ENCODE measurements around the gene TMEM106B.
"Not testable (repeated sequence)": the region's sequence is repeated elsewhere in the genome, so short reads cannot be mapped to it uniquely, and the experiment has no call there.

TMEM106B gene

GRCh38 chr7:12211054-12211710 is at the start of gene TMEM106B:
Gene TMEM106B (plus strand): TSS chr7:12211294. CDS start chr7:12214811, 3,517 bp downstream.
- DNase-seq = peak; percentile 98 to 99

GRCh38 chr7:12162415-12163113 is 48.5 kb upstream of the TMEM106B start:
- no peak for DNase-seq

- DNase-seq = not testable (repeated sequence)
These were observed 43.0 kb upstream of the TMEM106B start for GRCh38 chr7:12168065-12168464.

- DNase-seq = not testable (repeated sequence)
These were observed 40.9 kb upstream of the TMEM106B start for GRCh38 chr7:12169981-12170820.

GRCh38 chr7:12173671-12174070 is 37.4 kb upstream of the TMEM106B start:
- no peak for DNase-seq

GRCh38 chr7:12174931-12175330 is 36.2 kb upstream of the TMEM106B start:
- no peak for DNase-seq

- DNase-seq = no peak
These were observed 32.8 kb upstream of the TMEM106B start for GRCh38 chr7:12178317-12178716.

GRCh38 chr7:12194426-12194825 is 16.7 kb upstream of the TMEM106B start:
- no peak for DNase-seq

- no peak for DNase-seq
These were observed 14.7 kb upstream of the TMEM106B start for GRCh38 chr7:12196386-12196785.

GRCh38 chr7:12199363-12199762 is 11.7 kb upstream of the TMEM106B start:
- no peak for DNase-seq

- DNase-seq = no peak
These were observed 4.0 kb upstream of the TMEM106B start for GRCh38 chr7:12207046-12207445.

GRCh38 chr7:12209221-12209620 is 1.9 kb upstream of the TMEM106B start:
- DNase-seq = no peak

- peak; percentile 51 to 67 for DNase-seq
These were observed 678 bp upstream of the TMEM106B start for GRCh38 chr7:12210179-12211053.

- peak in 1 of 2 experiments; percentile 34 for DNase-seq
These were observed 804 bp downstream of the TMEM106B start for GRCh38 chr7:12211711-12212485.

- no peak for DNase-seq
These were observed 6.2 kb downstream of the TMEM106B start for GRCh38 chr7:12217311-12217710.

GRCh38 chr7:12220389-12221046 is 9.4 kb downstream of the TMEM106B start:
- DNase-seq = peak; percentile 50 to 91

- DNase-seq = no peak
These were observed 10.3 kb downstream of the TMEM106B start for GRCh38 chr7:12221414-12221813.

- no peak for DNase-seq
These were observed 11.9 kb downstream of the TMEM106B start for GRCh38 chr7:12222889-12223579.

- not testable (repeated sequence) for DNase-seq
These were observed 13.9 kb downstream of the TMEM106B start for GRCh38 chr7:12225017-12225416.

- DNase-seq = no peak
These were observed 15.7 kb downstream of the TMEM106B start for GRCh38 chr7:12226756-12227155.

Measured in NCI-H2081 (cell line).